ENCODE data around the gene TRMT10A.
A peak's percentile ranks its signal among the peaks of the same experiment; 100 is the strongest.

The TRMT10A gene

GRCh38 chr4:99563310-99564186 lies at the start of gene TRMT10A:
Gene TRMT10A, minus strand, starts transcription at chr4:99564039. Its CDS starts 4,701 bp downstream, at chr4:99559338.
- DNase-seq (ENCODE audit: low spot score) (peak; percentile 88), FAIRE-seq (peak; percentile 76)

GRCh38 chr4:99612704-99613103 lies 48.9 kb upstream of the TRMT10A start:
- FAIRE-seq (no peak), DNase-seq (ENCODE audit: low spot score) (no peak)

- DNase-seq (ENCODE audit: low spot score): no peak
- FAIRE-seq: no peak
Measured at GRCh38 chr4:99612281-99612680, 48.4 kb upstream of the TRMT10A start.

GRCh38 chr4:99610605-99611175 lies 46.9 kb upstream of the TRMT10A start:
- DNase-seq (ENCODE audit: low spot score) (no peak), FAIRE-seq (no peak)

- FAIRE-seq: no peak
- no peak for DNase-seq (ENCODE audit: low spot score)
Measured at GRCh38 chr4:99608417-99608816, 44.6 kb upstream of the TRMT10A start.

- DNase-seq (ENCODE audit: low spot score) (no peak), FAIRE-seq (no peak)
Measured at GRCh38 chr4:99606716-99607115, 42.9 kb upstream of the TRMT10A start.

GRCh38 chr4:99594818-99595217 lies 31.0 kb upstream of the TRMT10A start:
- FAIRE-seq (no peak), DNase-seq (ENCODE audit: low spot score) (no peak)

GRCh38 chr4:99593781-99594641 lies 30.2 kb upstream of the TRMT10A start:
- DNase-seq (ENCODE audit: low spot score): no peak
- FAIRE-seq: no peak

GRCh38 chr4:99591757-99592156 lies 27.9 kb upstream of the TRMT10A start:
- FAIRE-seq (no peak), DNase-seq (ENCODE audit: low spot score) (no peak)

- no peak for FAIRE-seq
- no peak for DNase-seq (ENCODE audit: low spot score)
Measured at GRCh38 chr4:99587803-99588202, 24.0 kb upstream of the TRMT10A start.

GRCh38 chr4:99587309-99587708 lies 23.5 kb upstream of the TRMT10A start:
- DNase-seq (ENCODE audit: low spot score): no peak
- FAIRE-seq: no peak

- no peak for DNase-seq (ENCODE audit: low spot score)
- FAIRE-seq: no peak
Measured at GRCh38 chr4:99586797-99587196, 23.0 kb upstream of the TRMT10A start.

- FAIRE-seq: no peak
- DNase-seq (ENCODE audit: low spot score): no peak
Measured at GRCh38 chr4:99586322-99586721, 22.5 kb upstream of the TRMT10A start.

GRCh38 chr4:99585516-99585915 lies 21.7 kb upstream of the TRMT10A start:
- FAIRE-seq (no peak), DNase-seq (ENCODE audit: low spot score) (no peak)

- DNase-seq (ENCODE audit: low spot score): no peak
- no peak for FAIRE-seq
Measured at GRCh38 chr4:99578714-99579113, 14.9 kb upstream of the TRMT10A start.

GRCh38 chr4:99574530-99575324 lies 10.9 kb upstream of the TRMT10A start, which contains the start of gene MTTP:
Gene MTTP, plus strand, starts transcription at chr4:99574824. Its CDS starts 86 bp downstream, at chr4:99574910.
- FAIRE-seq (no peak), DNase-seq (ENCODE audit: low spot score) (no peak)

GRCh38 chr4:99573735-99574368 lies 10.0 kb upstream of the TRMT10A start:
- DNase-seq (ENCODE audit: low spot score) (no peak), FAIRE-seq (no peak)

GRCh38 chr4:99572527-99573240 lies 8.8 kb upstream of the TRMT10A start:
- no peak for FAIRE-seq
- no peak for DNase-seq (ENCODE audit: low spot score)

GRCh38 chr4:99571883-99572282 lies 8.0 kb upstream of the TRMT10A start:
- FAIRE-seq (no peak), DNase-seq (ENCODE audit: low spot score) (no peak)

- no peak for FAIRE-seq
Measured at GRCh38 chr4:99564921-99565320, 1.1 kb upstream of the TRMT10A start.

More at GRCh38 chr4:99564921-99565320, 1.1 kb upstream of the TRMT10A start:
- no peak for DNase-seq (ENCODE audit: low spot score)

Data from RCC 7860 (cell line).